SU-DHL-6 (cell line): Measurements from ENCODE around the gene FAM174A.

Experiments
- EZH2phosphoT487 ChIP-seq: fragments of 200-600 bp; sonication (generic), shearing (Covaris generic); conservative IDR thresholded peaks from 2 replicates; pipeline ENCODE4 v1.6.1; 2018; ENCODE audit warnings: mild to moderate bottlenecking, antibody characterized with exemption, low read length, moderate library complexity, mixed read lengths
- TF ChIP-seq, protein P1 (sequence below): fragments of 200-600 bp; sonication (generic); IDR thresholded peaks from one replicate; pipeline ENCODE4 v1.5.1; 2017; ENCODE audit warnings: antibody characterized with exemption, mild to moderate bottlenecking, low read length, moderate library complexity; ENCODE audit not compliant: insufficient read depth, poor library complexity, severe bottlenecking

DNA sequence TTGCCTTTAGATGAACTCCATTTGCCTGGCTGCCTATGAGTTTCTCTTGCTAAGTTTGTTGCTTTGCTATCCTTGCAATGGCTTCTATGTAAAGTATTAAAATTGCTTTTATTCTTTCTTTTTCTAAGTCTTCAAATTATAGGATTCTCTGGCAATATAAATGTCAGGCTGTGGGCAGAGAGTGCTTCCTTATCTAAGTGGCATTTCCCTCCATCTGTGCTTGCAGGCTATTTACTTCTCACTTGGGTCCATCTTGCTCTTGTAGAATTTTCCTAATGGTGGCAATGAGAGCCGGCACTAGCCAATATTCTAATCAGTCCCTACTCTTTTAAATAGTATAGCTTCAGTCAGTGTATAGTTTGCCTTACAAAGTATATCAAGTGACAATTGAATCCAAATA lies 63.3 kb downstream of the FAM174A start:
- TF ChIP-seq, protein P1, sequence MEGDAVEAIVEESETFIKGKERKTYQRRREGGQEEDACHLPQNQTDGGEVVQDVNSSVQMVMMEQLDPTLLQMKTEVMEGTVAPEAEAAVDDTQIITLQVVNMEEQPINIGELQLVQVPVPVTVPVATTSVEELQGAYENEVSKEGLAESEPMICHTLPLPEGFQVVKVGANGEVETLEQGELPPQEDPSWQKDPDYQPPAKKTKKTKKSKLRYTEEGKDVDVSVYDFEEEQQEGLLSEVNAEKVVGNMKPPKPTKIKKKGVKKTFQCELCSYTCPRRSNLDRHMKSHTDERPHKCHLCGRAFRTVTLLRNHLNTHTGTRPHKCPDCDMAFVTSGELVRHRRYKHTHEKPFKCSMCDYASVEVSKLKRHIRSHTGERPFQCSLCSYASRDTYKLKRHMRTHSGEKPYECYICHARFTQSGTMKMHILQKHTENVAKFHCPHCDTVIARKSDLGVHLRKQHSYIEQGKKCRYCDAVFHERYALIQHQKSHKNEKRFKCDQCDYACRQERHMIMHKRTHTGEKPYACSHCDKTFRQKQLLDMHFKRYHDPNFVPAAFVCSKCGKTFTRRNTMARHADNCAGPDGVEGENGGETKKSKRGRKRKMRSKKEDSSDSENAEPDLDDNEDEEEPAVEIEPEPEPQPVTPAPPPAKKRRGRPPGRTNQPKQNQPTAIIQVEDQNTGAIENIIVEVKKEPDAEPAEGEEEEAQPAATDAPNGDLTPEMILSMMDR, result no peak
- no peak for TF ChIP-seq EZH2phosphoT487
